Skin epidermis (tissue), 12 donors: ENCODE results near the gene PPP1R3C.

ENCODE experiments used
- H3K27ac ChIP-seq, 21 experiments: fragments of 200-600 bp; sonication (generic) in 11 of 21; one replicate each; pipeline ENCODE4 v1.5.0; 2020; ENCODE audit warnings: mild to moderate bottlenecking in 3 of 21, inconsistent platforms in 2 of 21, moderate library complexity in 2 of 21
- H3K4me3 ChIP-seq, 7 experiments: fragments of 200-600 bp; sonication (generic) in 2 of 7; one replicate each; pipeline ENCODE4 v1.5.0; 2020; ENCODE audit warnings: inconsistent platforms in 2 of 7, mild to moderate bottlenecking in 2 of 7, moderate library complexity in 1 of 7

PPP1R3C gene

GRCh38 chr10:91632671-91633550 is at the start of gene PPP1R3C:
Gene PPP1R3C (minus strand): TSS chr10:91633071. CDS start chr10:91632969, 102 bp downstream.
- Histone ChIP-seq H3K27ac (peak within 1 kb of the TSS in 14 of 21 experiments; percentile 11 to 70 (median 60)), H3K4me3 (peak within 1 kb of the TSS; percentile 27 to 54 (median 42))

DNA sequence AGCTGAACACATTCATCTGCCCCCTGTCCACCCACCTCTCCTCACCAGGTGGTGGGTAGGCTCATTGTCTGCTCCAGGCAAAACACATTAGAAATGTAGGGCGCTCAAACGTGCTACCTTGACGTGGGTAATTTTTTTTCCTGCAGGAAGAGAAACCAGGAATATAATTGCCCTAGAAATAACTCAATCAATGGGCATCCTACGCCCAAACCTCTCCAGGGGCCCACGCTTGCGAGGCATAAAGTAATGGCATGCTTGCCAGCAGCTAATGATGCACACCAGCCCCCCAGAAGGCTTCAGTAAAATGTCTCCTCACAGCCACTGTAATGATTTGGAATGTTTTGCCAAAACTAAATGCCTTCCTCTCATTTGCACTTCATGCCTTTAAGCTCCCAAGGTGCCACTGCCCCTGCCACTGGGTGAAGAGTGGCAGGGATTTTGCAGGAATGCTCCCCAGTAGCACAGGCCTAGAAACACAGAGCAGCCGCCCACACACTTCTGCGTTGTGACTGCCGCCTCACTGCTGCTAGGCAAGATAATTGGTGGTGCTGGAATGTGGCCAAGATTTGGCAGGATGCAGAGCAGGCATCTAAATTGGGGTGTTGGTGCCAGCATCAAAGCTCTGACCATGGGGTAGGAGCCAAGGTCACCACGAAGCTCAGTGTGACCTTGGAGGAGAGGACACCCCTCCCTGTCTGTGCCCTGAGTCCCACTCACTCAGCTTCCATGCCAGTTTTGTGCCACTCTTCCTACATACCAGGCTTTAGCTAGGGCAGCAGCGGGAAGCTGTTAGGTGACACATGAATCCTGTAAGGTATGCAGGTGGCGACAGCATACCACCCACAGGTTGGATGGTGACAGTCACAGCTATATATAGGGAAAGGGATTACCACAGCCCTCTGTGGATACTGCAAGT is 48.7 kb upstream of the PPP1R3C start:
- Histone ChIP-seq H3K27ac (no peak overlapping the region), H3K4me3 (no peak overlapping the region)

GRCh38 chr10:91680487-91680886 is 47.6 kb upstream of the PPP1R3C start:
- H3K4me3 ChIP-seq, result no peak overlapping the region
- H3K27ac ChIP-seq, result no peak overlapping the region

GRCh38 chr10:91679296-91679695 is 46.4 kb upstream of the PPP1R3C start:
- no peak overlapping the region for H3K27ac ChIP-seq

DNA sequence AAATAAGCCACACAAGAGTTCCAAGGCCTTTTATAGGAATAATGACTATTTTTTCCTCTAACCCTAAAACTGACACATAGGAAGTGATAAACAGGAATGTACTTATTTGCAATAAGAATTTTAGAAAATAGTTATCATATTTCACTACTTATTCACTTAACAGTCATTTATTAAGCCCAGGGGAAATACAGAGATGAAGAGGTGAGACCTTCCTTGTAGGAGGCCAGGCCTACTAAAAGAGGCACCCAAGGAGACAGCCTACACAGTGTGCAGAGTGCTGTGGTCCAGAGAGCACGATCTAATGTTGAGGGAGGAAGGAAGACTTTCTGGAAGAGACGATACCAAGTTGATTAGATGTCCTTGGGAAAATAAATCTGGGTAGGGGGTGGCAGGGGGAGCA is 45.0 kb upstream of the PPP1R3C start:
- no peak overlapping the region for H3K27ac ChIP-seq
- H3K4me3 ChIP-seq, result no peak overlapping the region

More at GRCh38 chr10:91679296-91679695, 46.4 kb upstream of the PPP1R3C start:
- no peak overlapping the region for H3K4me3 ChIP-seq

GRCh38 chr10:91672021-91672608 is 39.2 kb upstream of the PPP1R3C start:
- Histone ChIP-seq H3K27ac (no peak overlapping the region), H3K4me3 (no peak overlapping the region)

- Histone ChIP-seq H3K4me3 (no peak overlapping the region), H3K27ac (no peak overlapping the region)
Measured at GRCh38 chr10:91668913-91669312, 36.0 kb upstream of the PPP1R3C start.

- H3K27ac ChIP-seq, result no peak overlapping the region
- H3K4me3 ChIP-seq, result no peak overlapping the region
Measured at GRCh38 chr10:91665842-91666241, 33.0 kb upstream of the PPP1R3C start.

DNA sequence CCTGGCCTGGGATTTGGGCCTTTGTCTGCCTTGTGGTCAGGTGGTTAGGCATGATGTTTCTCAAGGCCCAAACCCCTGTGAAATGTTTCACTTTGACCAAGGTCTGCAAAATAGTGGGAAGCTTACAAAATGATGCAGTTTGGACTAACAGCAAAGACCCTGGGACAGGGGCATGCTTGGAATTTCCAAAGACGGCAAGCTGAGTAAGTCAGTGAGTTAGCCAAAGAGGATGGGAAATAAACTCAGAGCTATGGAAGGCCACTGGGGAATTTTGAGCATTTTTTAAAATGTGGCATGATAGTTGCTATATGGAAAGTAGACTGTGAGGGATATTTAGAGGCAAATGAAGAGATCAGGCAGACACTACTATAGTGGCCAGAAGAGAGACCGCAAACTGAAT is 31.6 kb upstream of the PPP1R3C start:
- Histone ChIP-seq H3K4me3 (no peak overlapping the region), H3K27ac (no peak overlapping the region)

DNA sequence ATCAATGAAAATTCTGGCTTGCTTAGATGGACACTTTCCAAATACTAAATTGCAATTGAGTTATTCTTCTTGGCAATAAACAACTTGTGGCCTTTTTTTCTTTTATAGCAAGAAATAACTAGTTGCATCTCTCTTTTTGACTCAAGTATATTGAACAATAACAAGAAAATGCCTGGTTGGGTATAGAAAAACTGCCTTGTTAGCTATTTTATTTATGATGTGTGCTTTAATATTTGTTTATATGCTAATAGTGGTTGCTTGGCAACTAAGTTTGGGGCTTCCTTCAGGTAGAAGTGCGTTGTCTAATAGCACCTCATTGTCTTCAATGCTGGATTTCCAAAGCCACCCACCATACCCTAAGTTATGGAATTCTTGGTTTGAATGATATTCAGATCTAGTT is 30.1 kb upstream of the PPP1R3C start:
- no peak overlapping the region for H3K4me3 ChIP-seq
- no peak overlapping the region for H3K27ac ChIP-seq

GRCh38 chr10:91653219-91653870 is 20.5 kb upstream of the PPP1R3C start:
- Histone ChIP-seq H3K4me3 (no peak overlapping the region), H3K27ac (peak overlapping the region in 13 of 21 experiments; percentile 3 to 77 (median 52))

- no peak overlapping the region for H3K4me3 ChIP-seq
- H3K27ac ChIP-seq, result peak overlapping the region in 12 of 21 experiments; percentile 3 to 77 (median 54)
Measured at GRCh38 chr10:91652364-91652763, 19.5 kb upstream of the PPP1R3C start.

DNA sequence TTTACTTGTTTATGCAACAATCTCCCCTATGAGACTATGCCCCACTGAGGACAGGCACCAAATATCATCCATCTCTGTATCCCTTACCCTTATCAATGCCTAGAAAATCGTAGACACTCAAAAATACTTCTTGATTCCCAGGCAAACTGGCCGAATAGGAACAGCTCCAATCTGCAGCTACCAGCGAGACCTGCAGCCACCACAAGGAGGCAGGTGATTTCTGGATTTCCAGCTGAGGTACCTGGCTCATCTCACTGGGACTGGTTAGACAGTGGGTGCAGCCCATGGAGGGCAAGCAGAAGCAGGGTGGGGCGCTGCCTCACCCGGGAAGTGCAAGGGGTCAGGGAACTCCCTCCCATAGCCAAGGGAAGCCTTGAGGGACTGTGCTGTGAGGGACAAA is 10.8 kb upstream of the PPP1R3C start:
- no peak overlapping the region for H3K27ac ChIP-seq
- no peak overlapping the region for H3K4me3 ChIP-seq

DNA sequence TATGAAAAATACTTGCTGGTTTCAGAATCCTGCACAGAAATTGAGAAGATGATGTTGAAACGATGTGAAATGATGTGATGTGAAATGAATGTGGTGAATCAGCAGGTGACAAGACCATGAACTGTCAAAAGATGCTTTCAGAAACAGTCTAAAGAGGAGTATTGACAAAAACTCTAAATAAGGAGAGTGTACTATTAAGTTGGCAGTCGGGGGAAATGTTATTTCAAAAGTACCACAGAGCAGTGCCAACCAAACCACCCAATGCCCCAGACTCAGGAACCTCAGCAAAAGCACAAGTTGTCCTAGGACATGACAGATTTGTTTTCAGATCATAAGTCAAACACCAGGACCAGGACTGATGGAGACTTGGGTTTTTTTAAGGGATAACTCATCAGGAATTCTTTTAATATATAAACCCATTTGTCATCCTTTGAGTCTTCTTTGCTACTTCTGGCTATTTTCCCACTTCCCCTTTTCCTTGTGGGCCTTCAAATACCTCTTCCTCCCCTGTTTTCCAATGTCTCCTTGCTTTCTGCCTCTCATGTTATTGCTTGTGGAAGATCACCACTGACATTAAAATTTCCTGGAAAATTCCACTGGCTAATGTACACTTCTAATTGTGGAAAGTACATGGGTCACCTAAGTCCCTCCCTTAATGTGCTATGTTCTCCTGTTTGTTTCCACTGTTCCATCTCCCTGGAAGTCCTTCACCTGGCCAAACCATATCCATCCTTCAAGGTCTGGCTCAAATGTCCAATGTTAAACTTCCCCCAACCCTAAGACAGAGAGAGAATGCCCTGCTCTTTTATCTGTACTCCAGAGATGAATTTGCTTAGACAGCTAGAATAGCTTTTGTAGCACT is 10.2 kb upstream of the PPP1R3C start:
- Histone ChIP-seq H3K4me3 (no peak overlapping the region), H3K27ac (no peak overlapping the region)

DNA sequence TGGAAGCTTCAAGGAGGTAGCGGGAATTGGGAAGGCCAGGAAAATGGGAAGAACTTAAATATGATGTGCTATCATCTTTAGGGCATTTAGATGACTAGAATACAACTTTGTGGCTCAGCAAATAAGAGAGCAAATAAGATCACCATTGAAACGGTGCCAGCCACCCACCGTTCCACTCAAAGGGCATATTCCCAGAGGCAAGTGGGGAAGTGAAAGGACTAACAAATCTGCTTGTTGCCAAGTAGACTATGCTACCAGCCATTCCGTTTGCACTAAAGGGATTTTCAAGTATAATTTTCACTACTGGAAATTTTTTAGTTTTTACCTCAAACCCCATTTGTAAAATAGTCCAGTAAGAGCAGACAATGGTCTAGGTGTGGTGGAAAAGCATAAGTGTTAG is 4.0 kb upstream of the PPP1R3C start:
- Histone ChIP-seq H3K4me3 (no peak overlapping the region), H3K27ac (no peak overlapping the region)

DNA sequence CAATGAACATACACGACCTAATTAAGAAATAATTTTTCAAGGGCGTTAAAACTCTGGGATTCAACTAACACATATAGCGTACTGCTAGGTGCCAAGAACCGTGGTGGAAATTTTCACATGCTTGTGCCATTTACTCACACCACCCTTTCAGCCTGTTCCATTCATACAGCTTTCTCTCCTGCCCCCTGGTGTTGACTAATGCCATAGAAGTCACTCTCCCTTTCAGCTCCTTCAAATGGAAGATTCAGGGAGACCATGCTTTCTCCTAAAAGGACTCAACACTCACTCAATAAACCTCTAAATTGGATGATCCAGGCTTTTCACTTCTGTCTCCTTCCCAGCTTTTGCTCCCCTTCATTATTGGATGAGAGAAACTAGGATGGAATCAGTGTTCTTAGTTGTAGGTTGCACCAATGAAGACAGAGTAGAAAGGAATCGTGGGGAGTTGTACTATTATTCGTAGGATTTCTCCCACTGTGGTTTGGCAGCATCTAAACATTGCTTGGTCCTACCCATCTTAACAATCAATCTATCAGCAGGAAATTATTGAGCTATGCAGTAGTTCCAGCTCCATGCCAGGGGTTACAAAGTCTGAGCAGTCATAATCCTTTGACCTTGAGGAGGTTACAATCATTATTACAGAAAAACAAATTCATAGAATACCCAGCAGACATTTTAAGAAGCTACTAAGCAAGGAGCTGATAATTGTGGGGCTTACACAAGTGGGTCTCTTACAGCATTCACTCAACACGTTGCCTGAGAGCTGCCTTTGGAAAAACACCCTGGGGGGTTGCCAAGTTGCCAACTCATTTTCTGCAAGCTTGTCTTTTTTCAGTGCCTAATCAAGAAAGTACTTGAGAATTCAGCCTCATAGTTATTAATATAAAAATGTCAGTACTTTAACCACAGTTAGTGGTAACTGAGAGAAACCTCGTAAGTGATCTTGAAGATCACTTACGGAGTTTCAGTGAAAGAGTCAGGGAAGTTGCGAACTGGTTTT is 2.8 kb upstream of the PPP1R3C start:
- no peak overlapping the region for H3K4me3 ChIP-seq

DNA sequence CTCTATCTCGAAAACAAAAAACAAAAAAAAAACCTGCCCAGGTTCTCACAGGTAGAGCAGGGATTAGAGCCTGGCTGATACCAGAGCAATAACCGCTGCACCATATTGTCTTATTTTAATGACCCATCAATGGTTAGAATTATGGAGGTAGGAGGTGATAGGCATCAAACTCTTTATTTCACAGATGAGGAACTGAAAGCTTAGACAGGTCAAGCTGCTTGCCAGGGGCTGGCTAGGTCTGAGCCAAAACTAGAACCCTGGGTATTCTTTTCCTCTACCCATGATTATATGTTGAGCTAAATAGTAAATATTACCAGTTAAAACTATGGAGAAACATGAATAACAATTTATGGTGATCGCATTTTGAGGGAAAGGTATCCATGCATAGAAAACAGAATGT is 2.0 kb upstream of the PPP1R3C start:
- Histone ChIP-seq H3K27ac (no peak overlapping the region), H3K4me3 (no peak overlapping the region)

More for the DNA sequence above, 2.8 kb upstream of the PPP1R3C start:
- peak overlapping the region in 1 of 21 experiments; percentile 9 for H3K27ac ChIP-seq
